Measurements from ENCODE around the gene GPM6B. TPM values are rescaled to one million over a fixed set of nuclear protein-coding genes. Genes with fewer than 3 reads are reported as not detected.
A peak's percentile ranks its signal among the peaks of the same experiment; 100 is the strongest.

The GPM6B gene
- total RNA-seq, 2 donors from 2014 or later = not detected

DNA sequence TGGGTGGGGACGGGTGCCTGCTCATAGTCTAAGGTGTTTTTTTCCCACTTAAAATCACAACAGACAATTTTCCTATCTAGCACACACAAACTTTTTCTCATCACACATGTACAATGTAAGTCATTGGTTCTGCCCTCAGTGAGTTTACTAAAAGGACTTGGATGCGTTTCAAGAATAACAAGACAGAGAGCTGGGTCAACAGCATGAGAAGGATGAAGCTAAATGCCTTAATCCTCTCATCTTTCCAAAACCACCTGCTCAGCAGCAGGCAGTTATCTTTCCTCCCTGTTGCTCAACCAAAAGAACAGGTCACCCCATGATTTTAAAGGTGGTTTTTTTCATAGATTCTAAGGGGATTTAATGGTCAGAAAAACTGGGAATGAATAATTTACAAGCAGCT, 42.2 kb downstream of the GPM6B start:
- DNase-seq (no peak), ATAC-seq (no peak)
- no peak overlapping the region for H3K4me3 Mint-ChIP-seq
- peaks cover 5% of the 10 kb centered on the region for H3K4me1 Mint-ChIP-seq
- H3K9me3 ChIP-seq (ENCODE audit: control insufficient read depth, low read length, poor library complexity, severe bottlenecking) = no peaks in the 10 kb centered on the region
- H3K36me3 Mint-ChIP-seq (ENCODE audit: low read depth) = no peaks in the 10 kb centered on the region
- no peak overlapping the region for H3K27ac Mint-ChIP-seq
- H3K27me3 Mint-ChIP-seq = no peaks in the 10 kb centered on the region

GRCh38 chrX:13770013-13770535, 46.8 kb downstream of the GPM6B start:
- Mint-ChIP-seq H3K4me1 (peaks cover 14% of the 10 kb centered on the region), H3K36me3 (ENCODE audit: low read depth) (peaks cover 2% of the 10 kb centered on the region), H3K27ac (peak overlapping the region; percentile 56), H3K27me3 (no peaks in the 10 kb centered on the region), H3K4me3 (no peak overlapping the region)
- no peak for ATAC-seq
- H3K9me3 ChIP-seq (ENCODE audit: control insufficient read depth, low read length, poor library complexity, severe bottlenecking) = no peaks in the 10 kb centered on the region
- DNase-seq = no peak

DNA sequence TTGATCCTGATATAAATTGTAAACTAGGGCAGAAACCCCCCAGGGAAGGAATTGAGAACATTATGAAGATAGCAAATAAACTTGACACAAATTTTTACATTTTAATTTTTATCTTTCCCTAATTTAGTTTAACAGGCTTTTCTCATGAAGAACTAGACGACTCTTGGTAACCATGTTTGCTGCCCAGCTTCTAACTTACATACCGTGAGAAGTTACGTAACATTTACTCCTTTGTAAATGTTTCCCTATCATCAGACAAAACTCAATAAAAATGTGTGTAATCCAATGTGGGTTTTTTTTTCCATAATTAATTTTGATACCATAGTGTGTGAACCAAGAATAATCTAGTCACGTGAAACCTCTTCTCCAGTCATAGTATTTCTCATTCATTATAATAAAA, 48.0 kb downstream of the GPM6B start:
- H3K4me1 Mint-ChIP-seq = peaks cover 14% of the 10 kb centered on the region
- DNase-seq (no peak), ATAC-seq (no peak)
- no peak overlapping the region for H3K4me3 Mint-ChIP-seq
- no peak overlapping the region for H3K27ac Mint-ChIP-seq
- H3K27me3 Mint-ChIP-seq = no peaks in the 10 kb centered on the region
- H3K9me3 ChIP-seq (ENCODE audit: control insufficient read depth, low read length, poor library complexity, severe bottlenecking) = no peaks in the 10 kb centered on the region
- H3K36me3 Mint-ChIP-seq (ENCODE audit: low read depth) = peaks cover 2% of the 10 kb centered on the region

DNA sequence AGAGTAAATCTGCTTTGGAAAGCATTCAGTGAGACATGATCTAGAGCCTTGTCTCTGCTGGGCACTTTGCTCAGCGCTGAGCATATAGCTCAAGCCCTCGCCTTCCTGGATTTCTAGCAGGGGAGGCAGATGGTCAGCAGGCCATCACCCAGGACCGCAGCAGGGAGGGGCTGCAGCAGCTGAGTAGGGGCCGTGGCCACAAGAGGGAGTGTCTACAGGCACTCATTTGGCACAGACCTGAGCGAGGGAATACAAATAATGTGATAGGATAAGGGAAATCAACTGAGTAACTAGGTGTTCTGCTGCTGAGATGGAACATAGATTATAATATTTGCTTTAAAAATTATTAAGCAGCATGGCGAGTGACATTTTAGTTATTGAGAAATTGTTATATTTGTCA, 52.1 kb downstream of the GPM6B start:
- peaks cover 9% of the 10 kb centered on the region for H3K4me1 Mint-ChIP-seq
- peaks cover 2% of the 10 kb centered on the region for H3K36me3 Mint-ChIP-seq (ENCODE audit: low read depth)
- H3K27ac Mint-ChIP-seq = no peak overlapping the region
- no peak overlapping the region for H3K4me3 Mint-ChIP-seq
- H3K27me3 Mint-ChIP-seq = no peaks in the 10 kb centered on the region
- no peak for DNase-seq
- ATAC-seq = no peak
- no peaks in the 10 kb centered on the region for H3K9me3 ChIP-seq (ENCODE audit: control insufficient read depth, low read length, poor library complexity, severe bottlenecking)

DNA sequence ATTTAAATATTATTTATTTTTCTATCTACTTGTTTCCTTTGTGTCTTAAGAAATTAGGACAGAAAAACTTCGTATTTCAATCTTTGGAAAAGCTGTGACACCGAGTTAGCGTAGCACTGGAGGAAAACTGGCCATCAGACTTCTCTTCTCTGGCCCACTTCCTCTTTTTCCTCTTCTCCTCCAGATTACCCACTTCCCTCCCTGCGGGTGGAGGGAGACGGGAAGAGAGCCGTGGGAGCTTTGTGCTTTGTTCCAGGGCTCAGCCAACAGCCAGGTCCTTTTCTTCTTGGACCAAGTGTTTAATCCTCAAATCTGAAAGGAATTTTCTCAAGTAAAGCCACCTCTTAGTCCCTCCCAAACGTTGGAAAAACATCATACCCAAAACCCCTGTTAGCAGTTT, 52.6 kb downstream of the GPM6B start:
- peaks cover 9% of the 10 kb centered on the region for H3K4me1 Mint-ChIP-seq
- no peak overlapping the region for H3K27ac Mint-ChIP-seq
- no peak overlapping the region for H3K4me3 Mint-ChIP-seq
- DNase-seq (no peak), ATAC-seq (no peak)
- H3K36me3 Mint-ChIP-seq (ENCODE audit: low read depth) = peaks cover 2% of the 10 kb centered on the region
- H3K9me3 ChIP-seq (ENCODE audit: control insufficient read depth, low read length, poor library complexity, severe bottlenecking) = no peaks in the 10 kb centered on the region
- H3K27me3 Mint-ChIP-seq = no peaks in the 10 kb centered on the region

DNA sequence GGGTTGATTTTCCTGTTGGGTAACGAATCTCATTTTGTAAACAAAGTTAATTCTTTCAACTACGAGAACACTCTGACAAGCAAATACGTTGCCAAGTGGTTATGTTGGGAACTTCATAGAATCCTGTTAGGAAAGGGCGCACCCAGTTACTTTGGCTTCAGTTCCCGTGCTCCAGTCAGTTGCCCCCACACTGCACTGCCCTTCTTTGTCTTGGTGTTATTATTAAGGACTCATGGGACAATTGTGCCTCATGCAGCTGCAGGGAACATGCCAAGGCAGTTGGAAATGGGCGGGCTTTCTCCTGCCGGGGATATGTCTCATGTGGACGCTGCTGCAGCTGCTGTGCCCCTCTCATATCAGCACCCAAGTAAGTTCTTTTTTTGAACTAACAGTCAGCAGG, 53.4 kb downstream of the GPM6B start:
- no peaks in the 10 kb centered on the region for H3K9me3 ChIP-seq (ENCODE audit: control insufficient read depth, low read length, poor library complexity, severe bottlenecking)
- ATAC-seq (no peak), DNase-seq (no peak)
- H3K36me3 Mint-ChIP-seq (ENCODE audit: low read depth) = peaks cover 2% of the 10 kb centered on the region
- no peak overlapping the region for H3K27ac Mint-ChIP-seq
- peaks cover 9% of the 10 kb centered on the region for H3K4me1 Mint-ChIP-seq
- H3K27me3 Mint-ChIP-seq = no peaks in the 10 kb centered on the region
- no peak overlapping the region for H3K4me3 Mint-ChIP-seq

DNA sequence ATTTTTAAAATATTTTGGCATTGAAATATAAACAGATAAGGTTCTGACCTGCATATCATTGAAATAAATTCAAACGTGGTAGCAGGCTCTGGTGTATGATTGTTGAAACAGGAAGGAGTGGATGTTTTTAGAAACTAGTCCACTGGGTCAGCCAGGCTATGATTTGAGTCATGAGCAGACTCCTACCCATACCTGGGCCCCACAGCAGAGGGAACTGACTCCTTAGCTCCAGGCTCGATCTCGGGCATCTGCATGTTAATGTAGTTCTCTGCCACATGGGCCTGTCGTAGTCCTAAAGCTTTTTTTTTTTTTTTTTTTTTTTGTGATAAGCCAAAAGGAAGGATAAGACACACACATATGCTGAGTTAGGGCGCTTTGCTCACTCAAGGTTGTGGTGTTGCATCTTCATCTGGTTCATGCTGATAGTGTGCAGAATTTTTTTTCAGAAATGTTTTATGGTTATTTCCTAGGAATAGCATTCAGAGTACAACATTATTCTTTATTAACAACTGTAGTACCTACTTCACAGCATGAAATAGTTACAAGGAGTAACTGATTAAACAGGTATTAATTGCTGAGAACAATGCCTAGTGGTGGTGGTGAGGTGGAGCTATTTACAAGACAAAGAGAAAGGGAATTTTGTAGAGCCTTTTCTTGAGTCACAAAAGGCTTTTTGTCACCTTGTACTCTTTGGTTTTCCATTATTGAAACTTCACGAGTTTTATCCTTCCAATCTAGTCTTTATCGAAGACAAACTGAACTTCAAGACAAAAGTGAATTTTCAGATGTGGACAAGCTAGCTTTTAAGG, 55.1 kb downstream of the GPM6B start:
- ATAC-seq = no peak
- no peaks in the 10 kb centered on the region for H3K9me3 ChIP-seq (ENCODE audit: control insufficient read depth, low read length, poor library complexity, severe bottlenecking)
- Mint-ChIP-seq H3K4me1 (peaks cover 8% of the 10 kb centered on the region), H3K27ac (no peak overlapping the region), H3K36me3 (ENCODE audit: low read depth) (peaks cover 5% of the 10 kb centered on the region), H3K27me3 (no peaks in the 10 kb centered on the region), H3K4me3 (no peak overlapping the region)
- DNase-seq = no peak

DNA sequence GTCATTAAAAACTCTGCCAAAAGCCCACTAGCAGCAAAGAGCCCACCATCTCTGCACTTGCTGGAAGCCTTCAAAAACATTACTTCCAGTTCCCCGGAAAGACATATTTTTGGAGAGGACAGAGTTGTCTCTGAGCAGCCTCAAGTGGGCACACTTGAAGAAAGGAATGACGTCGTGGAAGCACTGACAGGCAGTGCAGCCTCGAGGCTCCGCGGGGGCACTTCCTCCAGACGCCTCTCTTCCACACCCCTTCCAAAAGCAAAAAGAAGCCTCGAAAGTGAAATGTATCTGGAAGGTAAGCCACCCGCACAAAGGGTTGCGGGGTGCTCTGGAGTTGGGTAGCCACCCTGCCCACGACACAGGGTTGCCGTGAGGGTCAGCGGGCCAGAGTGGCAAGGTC, 56.5 kb downstream of the GPM6B start:
- H3K27ac Mint-ChIP-seq = no peak overlapping the region
- no peak overlapping the region for H3K4me3 Mint-ChIP-seq
- peaks cover 2% of the 10 kb centered on the region for H3K36me3 Mint-ChIP-seq (ENCODE audit: low read depth)
- ATAC-seq (no peak), DNase-seq (no peak)
- no peaks in the 10 kb centered on the region for H3K9me3 ChIP-seq (ENCODE audit: control insufficient read depth, low read length, poor library complexity, severe bottlenecking)
- peaks cover 2% of the 10 kb centered on the region for H3K4me1 Mint-ChIP-seq
- no peaks in the 10 kb centered on the region for H3K27me3 Mint-ChIP-seq

DNA sequence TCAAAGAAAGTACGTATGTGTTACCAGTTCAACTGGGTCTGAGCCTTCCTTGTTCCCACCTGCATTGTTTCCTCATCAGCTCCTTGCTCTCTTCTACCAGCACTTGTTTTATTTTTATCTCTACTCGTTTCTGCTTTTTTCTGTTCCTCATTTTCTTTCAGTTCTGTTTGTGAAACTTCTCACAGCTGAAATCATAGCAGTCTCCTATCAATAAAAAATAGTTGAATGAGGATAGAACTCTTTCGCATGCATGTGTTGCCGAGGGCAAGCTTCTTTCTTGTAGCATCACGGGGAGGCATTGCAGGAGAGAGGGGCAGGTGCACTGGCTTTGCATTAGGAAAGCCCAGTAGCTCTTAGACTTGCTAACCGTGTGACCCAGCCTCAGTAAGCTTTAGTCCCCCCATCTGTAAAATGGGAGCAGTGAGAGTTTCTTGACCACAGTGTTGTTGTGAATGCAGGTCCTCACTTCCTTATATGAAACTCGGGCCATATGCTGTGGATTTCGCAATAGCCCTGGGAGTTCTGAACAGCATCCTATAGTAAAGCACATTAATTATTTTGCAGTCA, 57.7 kb downstream of the GPM6B start:
- ATAC-seq (peak; percentile 32), DNase-seq (no peak)
- H3K27me3 Mint-ChIP-seq = no peaks in the 10 kb centered on the region
- H3K9me3 ChIP-seq (ENCODE audit: control insufficient read depth, low read length, poor library complexity, severe bottlenecking) = no peaks in the 10 kb centered on the region
- peaks cover 2% of the 10 kb centered on the region for H3K4me1 Mint-ChIP-seq
- peaks cover 2% of the 10 kb centered on the region for H3K36me3 Mint-ChIP-seq (ENCODE audit: low read depth)
- no peak overlapping the region for H3K27ac Mint-ChIP-seq
- H3K4me3 Mint-ChIP-seq = no peak overlapping the region

- Mint-ChIP-seq H3K4me3 (no peak overlapping the region), H3K36me3 (ENCODE audit: low read depth) (peaks cover 2% of the 10 kb centered on the region), H3K4me1 (peaks cover 9% of the 10 kb centered on the region), H3K27ac (no peak overlapping the region), H3K27me3 (no peaks in the 10 kb centered on the region)
- no peaks in the 10 kb centered on the region for H3K9me3 ChIP-seq (ENCODE audit: control insufficient read depth, low read length, poor library complexity, severe bottlenecking)
- ATAC-seq = no peak
- no peak for DNase-seq
Measured at GRCh38 chrX:13756381-13756780, 60.5 kb downstream of the GPM6B start.

DNA sequence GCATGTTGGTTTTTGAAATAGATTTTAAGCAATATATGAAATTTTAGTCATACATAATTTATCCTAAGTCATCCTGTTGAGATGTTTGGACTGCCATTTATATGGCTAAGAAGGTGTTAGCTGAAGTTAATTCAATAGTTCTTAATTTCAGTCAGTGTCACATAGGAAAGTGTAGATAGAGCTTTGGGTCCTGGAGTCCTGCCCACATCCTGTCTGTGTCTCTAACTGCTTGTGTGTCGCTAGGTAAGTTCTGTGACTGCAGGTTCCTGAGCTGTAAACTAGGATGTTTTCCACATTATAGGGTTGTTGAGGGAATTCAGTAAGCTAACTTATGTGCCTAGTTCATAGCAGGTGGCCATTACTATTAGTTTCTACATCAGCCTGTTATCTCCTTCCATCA, 61.6 kb downstream of the GPM6B start:
- Mint-ChIP-seq H3K27me3 (no peaks in the 10 kb centered on the region), H3K4me1 (peaks cover 9% of the 10 kb centered on the region), H3K4me3 (no peak overlapping the region), H3K36me3 (ENCODE audit: low read depth) (peaks cover 2% of the 10 kb centered on the region), H3K27ac (no peak overlapping the region)
- no peaks in the 10 kb centered on the region for H3K9me3 ChIP-seq (ENCODE audit: control insufficient read depth, low read length, poor library complexity, severe bottlenecking)
- DNase-seq = no peak
- ATAC-seq = peak; percentile 57

GRCh38 chrX:13754765-13755164, 62.1 kb downstream of the GPM6B start:
- Mint-ChIP-seq H3K4me1 (peaks cover 11% of the 10 kb centered on the region), H3K4me3 (no peak overlapping the region), H3K36me3 (ENCODE audit: low read depth) (peaks cover 2% of the 10 kb centered on the region), H3K27ac (no peak overlapping the region), H3K27me3 (no peaks in the 10 kb centered on the region)
- H3K9me3 ChIP-seq (ENCODE audit: control insufficient read depth, low read length, poor library complexity, severe bottlenecking) = no peaks in the 10 kb centered on the region
- ATAC-seq (no peak), DNase-seq (no peak)

DNA sequence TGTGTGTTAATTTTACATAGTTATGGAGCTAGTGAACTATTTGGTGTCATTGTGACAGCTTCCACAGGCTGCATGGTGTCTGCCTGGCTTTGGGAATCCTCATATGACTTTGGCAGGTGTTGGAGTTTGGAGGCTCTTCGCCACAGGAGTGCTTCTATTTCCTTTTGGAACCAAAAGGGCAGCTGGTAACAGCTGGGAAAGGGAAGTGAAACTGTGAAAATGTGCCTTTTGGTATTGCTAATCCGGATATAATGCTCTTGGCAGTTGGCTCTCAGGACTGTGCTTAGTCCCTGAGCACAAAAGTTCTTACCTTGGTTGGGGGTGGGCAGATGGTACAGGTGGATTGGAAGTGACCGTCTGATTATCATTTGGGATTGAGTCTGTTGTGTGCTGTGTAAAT, 64.2 kb downstream of the GPM6B start:
- DNase-seq = no peak
- Mint-ChIP-seq H3K27ac (peak overlapping the region; percentile 37), H3K27me3 (no peaks in the 10 kb centered on the region), H3K4me1 (peaks cover 11% of the 10 kb centered on the region), H3K4me3 (peak overlapping the region; percentile 75), H3K36me3 (ENCODE audit: low read depth) (no peaks in the 10 kb centered on the region)
- no peaks in the 10 kb centered on the region for H3K9me3 ChIP-seq (ENCODE audit: control insufficient read depth, low read length, poor library complexity, severe bottlenecking)
- no peak for ATAC-seq

- peaks cover 14% of the 10 kb centered on the region for H3K4me1 Mint-ChIP-seq
- no peaks in the 10 kb centered on the region for H3K9me3 ChIP-seq (ENCODE audit: control insufficient read depth, low read length, poor library complexity, severe bottlenecking)
- no peak for DNase-seq
- ATAC-seq = no peak
- no peak overlapping the region for H3K4me3 Mint-ChIP-seq
- H3K27ac Mint-ChIP-seq = peak overlapping the region; percentile 37
- H3K36me3 Mint-ChIP-seq (ENCODE audit: low read depth) = no peaks in the 10 kb centered on the region
- no peaks in the 10 kb centered on the region for H3K27me3 Mint-ChIP-seq
Measured at GRCh38 chrX:13752141-13752540, 64.8 kb downstream of the GPM6B start.

Measured in T-helper 17 cell (primary cell).